ENCODE measurements around the gene VDAC2.

DNA sequence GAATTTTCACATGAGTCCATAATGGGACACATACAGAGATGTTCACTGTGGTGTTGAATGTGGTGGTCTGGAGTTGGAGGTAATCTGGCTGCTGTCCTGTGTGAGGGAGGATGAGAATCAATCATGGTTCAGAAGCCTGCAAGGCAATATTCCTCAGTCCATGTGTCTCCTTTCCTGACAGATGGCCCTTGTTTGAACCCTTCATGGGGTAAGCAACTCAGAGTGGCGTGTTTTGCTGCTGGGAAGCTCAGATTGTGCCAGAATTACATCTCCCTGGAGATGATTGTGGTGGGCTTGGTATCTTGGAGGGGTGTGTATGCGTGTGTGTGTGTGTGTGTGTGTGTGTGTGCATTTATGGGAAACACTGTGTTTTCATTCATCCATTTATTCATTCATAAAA, 69.6 kb downstream of the VDAC2 start:
- no peak for TF ChIP-seq ARNT (IDR thresholded peaks at IDR 0.05)
- TF ChIP-seq ZNF384 (IDR thresholded peaks at IDR 0.05): no peak
- no peak for TF ChIP-seq TARDBP (IDR thresholded peaks at IDR 0.05)
- TF ChIP-seq BHLHE40 (IDR thresholded peaks at IDR 0.05; ENCODE audit: borderline replicate concordance): no peak
- no peak for TF ChIP-seq FOXM1 (IDR thresholded peaks at IDR 0.05; ENCODE audit: borderline replicate concordance)
- no peak for TF ChIP-seq HDGF (IDR thresholded peaks at IDR 0.05; ENCODE audit: borderline replicate concordance)
- no peak for TF ChIP-seq FOXK2 (IDR thresholded peaks at IDR 0.05)
- TF ChIP-seq ELF4 (IDR thresholded peaks at IDR 0.05): no peak
- no peak for TF ChIP-seq FOXA1 (IDR thresholded peaks at IDR 0.05)
- TF ChIP-seq SUZ12 (IDR thresholded peaks at IDR 0.05): no peak
- TF ChIP-seq SP1 (IDR thresholded peaks at IDR 0.05): no peak
- no peak for TF ChIP-seq LEF1 (IDR thresholded peaks at IDR 0.05; ENCODE audit: borderline replicate concordance)
- TF ChIP-seq, protein P1, sequence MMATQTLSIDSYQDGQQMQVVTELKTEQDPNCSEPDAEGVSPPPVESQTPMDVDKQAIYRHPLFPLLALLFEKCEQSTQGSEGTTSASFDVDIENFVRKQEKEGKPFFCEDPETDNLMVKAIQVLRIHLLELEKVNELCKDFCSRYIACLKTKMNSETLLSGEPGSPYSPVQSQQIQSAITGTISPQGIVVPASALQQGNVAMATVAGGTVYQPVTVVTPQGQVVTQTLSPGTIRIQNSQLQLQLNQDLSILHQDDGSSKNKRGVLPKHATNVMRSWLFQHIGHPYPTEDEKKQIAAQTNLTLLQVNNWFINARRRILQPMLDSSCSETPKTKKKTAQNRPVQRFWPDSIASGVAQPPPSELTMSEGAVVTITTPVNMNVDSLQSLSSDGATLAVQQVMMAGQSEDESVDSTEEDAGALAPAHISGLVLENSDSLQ (IDR thresholded peaks at IDR 0.05): no peak
- TF ChIP-seq L3MBTL2 (conservative IDR thresholded peaks at IDR 0.05): no peak
